Natural killer cell (primary cell): ENCODE data around the gene LY9. TPM values are rescaled to one million over a fixed set of nuclear protein-coding genes. Genes with fewer than 3 reads are reported as not detected.

ENCODE experiments used
- ATAC-seq, 3 donors: fragments of 150-1000 bp in 2 of 3; fragments of 200-7000 bp in 1 of 3; cut with Tn5 transposase; 1 replicate in 1 of 3; 2 replicates in 2 of 3; pipeline ENCODE4 v1.10.0; 2021; ENCODE audit warnings: mild to moderate bottlenecking in 2 of 3, moderate library complexity in 2 of 3
- DNase-seq, 2 donors: peaks; one replicate each; pipeline versions ENCODE4 v3.0.0 to v3.0.0-alpha.2; 2013 to 2021; ENCODE audit warnings: mixed read lengths in 1 of 2
- H3K27ac ChIP-seq: one replicate; pipeline ENCODE4 v1.5.1; 2013; ENCODE audit warnings: mild to moderate bottlenecking, low read length
- H3K27me3 ChIP-seq: one replicate; pipeline ENCODE4 v1.6.1; 2013; ENCODE audit warnings: low read length; ENCODE audit not compliant: control insufficient read depth, insufficient read depth
- H3K36me3 ChIP-seq: one replicate; pipeline ENCODE4 v1.6.1; 2013; ENCODE audit warnings: low read length; ENCODE audit not compliant: control insufficient read depth, insufficient read depth
- H3K4me1 ChIP-seq: one replicate; pipeline ENCODE4 v1.6.1; 2013; ENCODE audit warnings: low read length; ENCODE audit not compliant: control insufficient read depth, insufficient read depth
- H3K4me3 ChIP-seq: one replicate; pipeline ENCODE4 v1.5.1; 2013; ENCODE audit warnings: low read length
- H3K9me3 ChIP-seq: one replicate; pipeline ENCODE4 v1.6.1; 2013; ENCODE audit warnings: low read length; ENCODE audit not compliant: control insufficient read depth, insufficient read depth
- H3K27ac Mint-ChIP-seq, 2 donors: one replicate each; pipeline ENCODE4 v1.8.0; 2022; ENCODE audit warnings: mild to moderate bottlenecking in 2 of 2, mixed read lengths in 2 of 2, moderate library complexity in 1 of 2
- H3K27me3 Mint-ChIP-seq, 2 donors: one replicate each; pipeline ENCODE4 v1.8.0; 2022; ENCODE audit warnings: low read depth in 2 of 2, mixed read lengths in 2 of 2
- H3K36me3 Mint-ChIP-seq: one replicate; pipeline ENCODE4 v1.8.0; 2022; ENCODE audit warnings: mixed read lengths
- H3K4me1 Mint-ChIP-seq, 2 donors: one replicate each; pipeline ENCODE4 v1.8.0; 2022; ENCODE audit warnings: mixed read lengths in 2 of 2
- H3K4me3 Mint-ChIP-seq: one replicate; pipeline ENCODE4 v1.8.0; 2022; ENCODE audit warnings: mild to moderate bottlenecking, moderate library complexity, mixed read lengths
- H3K9me3 Mint-ChIP-seq, 2 donors: one replicate each; pipeline ENCODE4 v1.8.0; 2022; ENCODE audit warnings: mixed read lengths in 2 of 2
- CTCF ChIP-seq: fragments of 200-600 bp; IDR thresholded peaks from one replicate; pipeline ENCODE4 v1.8.0; 2022; ENCODE audit warnings: antibody characterized with exemption
- WGBS: methylation state at CpG from one replicate; pipeline ENCODE4 v1.1.7; 2013; ENCODE audit warnings: missing lambda C conversion rate; ENCODE audit not compliant: insufficient coverage; 5-methylcytosine and 5-hydroxymethylcytosine counted together
- intact Hi-C: fragments of 100-400 bp; cut with micrococcal nuclease; formaldehyde crosslinking; loops from one replicate; pipeline ENCODE4 v1.14.2; 2022
- total RNA-seq, 4 donors: library from RNA; stranded (reverse); fragments of 120-200 nt in 1 of 4; gene quantifications; one replicate each; pipeline versions ENCODE4 v1.2.3 to v1.2.4, GENCODE V29; 2013 to 2022

The LY9 gene
- 10 to 100 TPM; 30.3 to 47.1 (median 34.4) TPM for total RNA-seq
- 95.7 TPM for total RNA-seq (2013)

- Mint-ChIP-seq H3K9me3 (no peaks in the 10 kb centered on the region), H3K27me3 (no peaks in the 10 kb centered on the region), H3K4me1 (peaks cover 59 to 70% of the 10 kb centered on the region in 2 donors), H3K36me3 (no peaks in the 10 kb centered on the region), H3K4me3 (peak within 1 kb of the TSS; percentile 90), H3K27ac (peak within 1 kb of the TSS; percentile 91 to 95)
- no peaks in the 10 kb centered on the region for H3K9me3 ChIP-seq
- peaks cover 49% of the 10 kb centered on the region for H3K4me1 ChIP-seq
- intact Hi-C loops: loop anchor here (2.0 to 5.0 kb wide), 4 partner anchors 39 to 66 kb away; partner anchors contain the start of genes CD244 and SLAMF7
- peak; percentile 66 to 96 for DNase-seq
- peak within 1 kb of the TSS; percentile 94 for H3K27ac ChIP-seq
- peak within 1 kb of the TSS; percentile 39 for H3K4me3 ChIP-seq
- ATAC-seq: peak; percentile 84 to 93 (median 92)
- peaks cover 8% of the 10 kb centered on the region for H3K36me3 ChIP-seq
- TF ChIP-seq CTCF: no peak
- H3K27me3 ChIP-seq: no peaks in the 10 kb centered on the region
- 0% methylated on average over 4 of the region's 4 CpGs for WGBS
Measured at GRCh38 chr1:160795951-160796383, at the start of gene LY9. Gene LY9, plus strand, starts transcription at chr1:160796174. Its CDS starts 14 bp downstream, at chr1:160796188.

GRCh38 chr1:160746836-160747500 is 49.0 kb upstream of the LY9 start:
- Histone ChIP-seq H3K9me3 (no peaks in the 10 kb centered on the region), H3K4me3 (no peak overlapping the region), H3K36me3 (peaks cover 49% of the 10 kb centered on the region), H3K27me3 (no peaks in the 10 kb centered on the region), H3K27ac (peak overlapping the region; percentile 37), H3K4me1 (peaks cover 80% of the 10 kb centered on the region)
- DNase-seq (no peak), ATAC-seq (no peak)
- TF ChIP-seq CTCF: no peak
- Mint-ChIP-seq H3K36me3 (peaks cover 43% of the 10 kb centered on the region), H3K27me3 (no peaks in the 10 kb centered on the region), H3K9me3 (no peaks in the 10 kb centered on the region), H3K4me1 (peaks cover 98 to 99% of the 10 kb centered on the region in 2 donors), H3K27ac (peak overlapping the region; percentile 88 to 96), H3K4me3 (peak overlapping the region; percentile 67)
- 96% methylated on average over 4 of the region's 7 CpGs for WGBS
- intact Hi-C loops: loop anchor here (10.0 kb wide), 1 partner anchor 312 kb away; no protein-coding TSS in a partner anchor

- no peaks in the 10 kb centered on the region for H3K9me3 Mint-ChIP-seq
- no peaks in the 10 kb centered on the region for H3K27me3 ChIP-seq
- intact Hi-C loops: loop anchor here (10.0 kb wide), 1 partner anchor 313 kb away; no protein-coding TSS in a partner anchor
- H3K36me3 Mint-ChIP-seq: peaks cover 51% of the 10 kb centered on the region
- no peak overlapping the region for H3K4me3 ChIP-seq
- peak overlapping the region; percentile 68 for H3K4me3 Mint-ChIP-seq
- peak overlapping the region; percentile 88 to 96 for H3K27ac Mint-ChIP-seq
- H3K9me3 ChIP-seq: no peaks in the 10 kb centered on the region
- DNase-seq (no peak), ATAC-seq (no peak)
- H3K27ac ChIP-seq: peak overlapping the region; percentile 23
- H3K4me1 Mint-ChIP-seq: peaks cover 98 to 99% of the 10 kb centered on the region in 2 donors
- peaks cover 56% of the 10 kb centered on the region for H3K36me3 ChIP-seq
- H3K27me3 Mint-ChIP-seq: no peaks in the 10 kb centered on the region
- peaks cover 72% of the 10 kb centered on the region for H3K4me1 ChIP-seq
- no peak for TF ChIP-seq CTCF
Measured at GRCh38 chr1:160747717-160748116, 48.3 kb upstream of the LY9 start.
